OCI-LY1 (cell line): ENCODE measurements around the gene LYL1.

ENCODE experiments used
- H2AFZ ChIP-seq: fragments of 200-600 bp; sonication (generic), shearing (Covaris generic); 2 replicates; pipeline ENCODE4 v1.6.0; 2014; ENCODE audit warnings: antibody characterized with exemption, mild to moderate bottlenecking, low read length
- H3F3A ChIP-seq: fragments of 200-600 bp; sonication (generic), shearing (Covaris generic); 2 replicates; pipeline ENCODE4 v1.6.0; 2014; ENCODE audit warnings: mild to moderate bottlenecking, antibody characterized with exemption, low read length, moderate library complexity; ENCODE audit not compliant: insufficient read depth
- H3K27ac ChIP-seq: fragments of 200-600 bp; sonication (generic); 2 replicates; pipeline ENCODE4 v1.5.1; 2014; ENCODE audit warnings: low read length, mixed run types, mild to moderate bottlenecking, low read depth; ENCODE audit not compliant: poor library complexity, severe bottlenecking
- H3K27me3 ChIP-seq: fragments of 200-600 bp; sonication (generic); 2 replicates; pipeline ENCODE4 v1.6.0; 2014; ENCODE audit warnings: antibody characterized with exemption, mild to moderate bottlenecking, low read length, moderate library complexity; ENCODE audit not compliant: insufficient read depth
- H3K36me3 ChIP-seq: fragments of 200-600 bp; sonication (generic); 2 replicates; pipeline ENCODE4 v1.6.1; 2014; ENCODE audit warnings: mild to moderate bottlenecking, antibody characterized with exemption, low read length, moderate library complexity, mixed read lengths; ENCODE audit not compliant: insufficient read depth
- H3K4me1 ChIP-seq: fragments of 200-600 bp; sonication (generic); 2 replicates; pipeline ENCODE4 v1.5.1; 2014; ENCODE audit warnings: mild to moderate bottlenecking, low read length, moderate library complexity; ENCODE audit not compliant: insufficient read depth, severe bottlenecking
- H3K4me2 ChIP-seq: fragments of 200-600 bp; sonication (generic), shearing (Covaris generic); 2 replicates; pipeline ENCODE4 v1.6.1; 2014; ENCODE audit warnings: low read length
- H3K4me3 ChIP-seq: fragments of 200-600 bp; sonication (generic); 2 replicates; pipeline ENCODE4 v1.5.1; 2014; ENCODE audit warnings: low read length, low read depth, mild to moderate bottlenecking, mixed read lengths; ENCODE audit not compliant: poor library complexity, severe bottlenecking
- H3K79me2 ChIP-seq: fragments of 200-600 bp; shearing (Covaris generic); 2 replicates; pipeline ENCODE4 v1.6.1; 2016; ENCODE audit warnings: mixed run types, low read length, mixed read lengths; ENCODE audit not compliant: insufficient read depth
- H3K9ac ChIP-seq: fragments of 200-600 bp; sonication (generic), shearing (Covaris generic); 2 replicates; pipeline ENCODE4 v1.6.1; 2014; ENCODE audit warnings: mild to moderate bottlenecking, low read length, mixed read lengths
- H3K9me2 ChIP-seq: fragments of 200-600 bp; sonication (generic), shearing (Covaris generic); 2 replicates; pipeline ENCODE4 v1.6.1; 2014; ENCODE audit warnings: low read depth, mild to moderate bottlenecking, low read length, mixed read lengths
- H3K9me3 ChIP-seq: fragments of 200-600 bp; shearing (Covaris generic); 2 replicates; pipeline ENCODE4 v1.6.1; 2014; ENCODE audit warnings: low read length, mixed read lengths
- H4K20me1 ChIP-seq: fragments of 200-600 bp; sonication (generic), shearing (Covaris generic); 2 replicates; pipeline ENCODE4 v1.6.0; 2016; ENCODE audit warnings: mild to moderate bottlenecking, low read length; ENCODE audit not compliant: insufficient read depth
- EZH2 ChIP-seq: fragments of 200-600 bp; sonication (generic), shearing (Covaris generic); IDR thresholded peaks from 2 replicates; pipeline ENCODE4 v1.8.0; 2017; ENCODE audit warnings: borderline replicate concordance, mixed run types, mild to moderate bottlenecking, antibody characterized with exemption, low read length, moderate library complexity, mixed read lengths
- TF ChIP-seq, protein P1 (sequence below): fragments of 200-600 bp; sonication (generic), shearing (Covaris generic); IDR thresholded peaks from 2 replicates; pipeline ENCODE4 v1.5.1; 2017; ENCODE audit warnings: mild to moderate bottlenecking, antibody characterized with exemption, low read length, moderate library complexity, mixed read lengths

Gene LYL1

DNA sequence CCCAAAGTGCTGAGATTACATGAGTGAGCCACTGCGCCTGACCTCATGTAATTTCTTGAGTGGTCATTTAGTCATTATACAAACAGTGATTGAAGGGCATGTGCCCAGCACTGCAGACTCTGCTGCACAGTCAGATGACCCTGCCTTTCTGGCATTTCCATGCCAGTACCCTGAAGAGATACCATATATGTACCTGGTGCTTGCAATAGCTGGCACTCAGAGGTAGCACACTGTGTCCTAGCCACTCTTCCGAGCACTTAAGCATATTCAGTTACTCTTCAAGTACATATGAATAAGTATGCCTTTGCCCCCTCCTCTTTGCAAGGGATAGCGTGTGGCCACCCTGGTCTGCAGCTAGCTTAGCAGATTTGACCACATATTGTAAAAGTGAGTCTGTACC, 32.0 kb upstream of the LYL1 start:
- H3K9me3 ChIP-seq: no peaks in the 10 kb centered on the region
- no peak overlapping the region for H3K4me3 ChIP-seq
- H3K9ac ChIP-seq: no peak overlapping the region
- no peaks in the 10 kb centered on the region for H3K9me2 ChIP-seq
- H3K79me2 ChIP-seq: peaks cover 13% of the 10 kb centered on the region
- no peak for TF ChIP-seq EZH2
- TF ChIP-seq, protein P1, sequence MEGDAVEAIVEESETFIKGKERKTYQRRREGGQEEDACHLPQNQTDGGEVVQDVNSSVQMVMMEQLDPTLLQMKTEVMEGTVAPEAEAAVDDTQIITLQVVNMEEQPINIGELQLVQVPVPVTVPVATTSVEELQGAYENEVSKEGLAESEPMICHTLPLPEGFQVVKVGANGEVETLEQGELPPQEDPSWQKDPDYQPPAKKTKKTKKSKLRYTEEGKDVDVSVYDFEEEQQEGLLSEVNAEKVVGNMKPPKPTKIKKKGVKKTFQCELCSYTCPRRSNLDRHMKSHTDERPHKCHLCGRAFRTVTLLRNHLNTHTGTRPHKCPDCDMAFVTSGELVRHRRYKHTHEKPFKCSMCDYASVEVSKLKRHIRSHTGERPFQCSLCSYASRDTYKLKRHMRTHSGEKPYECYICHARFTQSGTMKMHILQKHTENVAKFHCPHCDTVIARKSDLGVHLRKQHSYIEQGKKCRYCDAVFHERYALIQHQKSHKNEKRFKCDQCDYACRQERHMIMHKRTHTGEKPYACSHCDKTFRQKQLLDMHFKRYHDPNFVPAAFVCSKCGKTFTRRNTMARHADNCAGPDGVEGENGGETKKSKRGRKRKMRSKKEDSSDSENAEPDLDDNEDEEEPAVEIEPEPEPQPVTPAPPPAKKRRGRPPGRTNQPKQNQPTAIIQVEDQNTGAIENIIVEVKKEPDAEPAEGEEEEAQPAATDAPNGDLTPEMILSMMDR: no peak
- H3F3A ChIP-seq: no peaks in the 10 kb centered on the region
- no peak overlapping the region for H3K27ac ChIP-seq
- peaks cover 63% of the 10 kb centered on the region for H3K36me3 ChIP-seq
- H3K4me1 ChIP-seq: no peaks in the 10 kb centered on the region
- no peaks in the 10 kb centered on the region for H4K20me1 ChIP-seq
- H3K4me2 ChIP-seq: no peak overlapping the region
- no peak overlapping the region for H2AFZ ChIP-seq
- no peaks in the 10 kb centered on the region for H3K27me3 ChIP-seq

DNA sequence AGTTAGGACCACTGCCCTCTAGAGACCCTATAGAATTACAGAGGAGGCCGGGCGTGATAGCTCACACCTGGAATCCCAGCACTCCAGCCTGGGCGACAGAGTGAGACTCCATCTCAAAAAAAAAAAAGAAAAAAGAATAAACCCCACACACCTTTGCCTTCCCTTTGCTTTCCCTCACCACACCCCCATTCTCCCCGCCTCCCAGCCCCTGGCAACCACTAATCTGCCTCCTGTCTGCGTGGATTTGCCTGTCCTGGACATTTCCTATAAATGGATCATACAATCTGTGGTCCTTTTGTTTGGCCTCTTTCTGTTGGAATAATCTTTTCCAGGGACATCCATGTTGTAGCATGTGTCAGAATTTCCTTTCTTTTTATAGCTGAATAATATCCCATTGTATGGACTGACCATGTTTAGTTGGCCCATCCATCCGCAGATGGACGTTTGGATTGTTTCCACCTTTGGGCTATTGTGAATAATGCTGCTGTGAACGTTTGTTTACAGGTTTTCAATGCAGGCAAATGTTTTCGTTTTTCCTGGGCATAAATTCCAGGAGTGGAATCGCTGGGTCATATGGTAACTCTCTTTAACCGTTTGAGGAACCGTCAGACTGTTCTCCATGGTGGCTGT, 30.7 kb upstream of the LYL1 start:
- no peak overlapping the region for H3K4me2 ChIP-seq

DNA sequence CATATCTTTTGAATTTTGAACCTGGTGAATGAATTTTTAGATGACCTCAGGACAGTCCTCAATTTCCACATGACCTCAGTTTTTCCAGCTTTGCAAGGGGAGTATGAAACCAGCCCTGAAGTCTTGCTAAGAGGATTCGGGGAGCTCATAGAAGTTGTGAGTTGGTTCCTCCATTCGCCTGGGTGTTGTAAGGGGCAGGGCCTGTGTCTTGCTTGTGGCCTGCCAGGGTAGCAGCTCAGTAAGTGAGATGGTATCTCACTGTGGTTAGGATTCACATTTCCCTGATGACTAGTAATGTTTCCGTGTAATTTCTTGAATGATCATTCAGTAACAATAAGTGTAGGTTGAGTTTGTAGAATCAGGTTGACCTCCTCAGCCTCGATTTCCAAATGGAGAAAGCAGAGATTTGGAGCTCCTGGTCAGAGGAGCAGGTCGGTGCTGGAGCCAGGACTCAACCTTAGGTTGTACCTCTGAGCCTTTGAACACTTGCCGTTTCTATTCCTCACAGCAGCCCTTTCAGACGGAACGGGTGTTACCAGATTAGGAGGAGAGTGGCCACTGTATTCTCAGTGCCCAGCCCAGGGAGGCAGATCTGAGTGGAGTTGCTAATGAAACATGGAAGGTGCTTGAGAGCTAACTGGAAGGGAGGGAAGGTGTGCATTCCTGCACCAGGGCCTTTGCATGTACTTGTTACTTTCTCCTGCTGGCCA, 30.0 kb upstream of the LYL1 start:
- no peaks in the 10 kb centered on the region for H3K9me3 ChIP-seq
- H3K79me2 ChIP-seq: peaks cover 18% of the 10 kb centered on the region
- H3K27me3 ChIP-seq: no peaks in the 10 kb centered on the region
- no peaks in the 10 kb centered on the region for H3K4me1 ChIP-seq
- peaks cover 54% of the 10 kb centered on the region for H3K36me3 ChIP-seq
- TF ChIP-seq, protein P1: no peak
- no peak for TF ChIP-seq EZH2
- no peaks in the 10 kb centered on the region for H3K9me2 ChIP-seq
- no peak overlapping the region for H2AFZ ChIP-seq
- no peaks in the 10 kb centered on the region for H3F3A ChIP-seq
- H4K20me1 ChIP-seq: no peaks in the 10 kb centered on the region
- H3K27ac ChIP-seq: no peak overlapping the region
- H3K4me2 ChIP-seq: no peak overlapping the region
- no peak overlapping the region for H3K4me3 ChIP-seq
- H3K9ac ChIP-seq: no peak overlapping the region

More for the DNA sequence above, 30.7 kb upstream of the LYL1 start:
- TF ChIP-seq, protein P1: no peak
- no peak for TF ChIP-seq EZH2
- Histone ChIP-seq H4K20me1 (no peaks in the 10 kb centered on the region), H3K4me3 (no peak overlapping the region), H3K9me2 (no peaks in the 10 kb centered on the region), H3K36me3 (peaks cover 57% of the 10 kb centered on the region), H2AFZ (no peak overlapping the region), H3K4me1 (no peaks in the 10 kb centered on the region), H3K9ac (no peak overlapping the region), H3K27me3 (no peaks in the 10 kb centered on the region), H3F3A (no peaks in the 10 kb centered on the region), H3K9me3 (no peaks in the 10 kb centered on the region), H3K27ac (no peak overlapping the region), H3K79me2 (peaks cover 13% of the 10 kb centered on the region)
